Endothelial cell of umbilical vein (primary cell): Measurements from ENCODE around the gene LAMA5. TPM values are rescaled to one million over a fixed set of nuclear protein-coding genes. Genes with fewer than 3 reads are reported as not detected.
A peak's percentile ranks its signal among the peaks of the same experiment; 100 is the strongest.

Source experiments
- BruUV-seq: library from RNA; stranded (reverse); fragments of 400-500 nt; replicated peaks from 2 replicates; lab custom pipeline; 2021; lab: Mats Ljungman, UMichigan
- CTCF ChIA-PET: fragments of 300-600, 350-600 bp; sonication (Branson Sonifier 250); formaldehyde crosslinking; loops from one replicate; lab custom pipeline; 2021; ENCODE audit warnings: antibody characterized with exemption, inconsistent platforms; lab: Charles Lee
- POLR2A ChIA-PET: fragments of 300-600, 350-600 bp; sonication (Branson Sonifier 250); formaldehyde crosslinking; loops from one replicate; lab custom pipeline; 2021; ENCODE audit warnings: antibody characterized with exemption, inconsistent platforms; lab: Charles Lee
- DNase-seq: peaks from one replicate; pipeline ENCODE4 v3.0.0-alpha.2; 2011; ENCODE audit warnings: low read depth, low spot score
- FAIRE-seq: peaks from 2 replicates; lab custom pipeline; 2011; peaks lifted over from hg19 to GRCh38; lab: Jason Lieb, UNC
- H2AFZ ChIP-seq: 2 replicates; pipeline ENCODE4 v1.6.0; 2012; ENCODE audit warnings: low read depth, low read length, control low read depth, inconsistent platforms
- H3K27ac ChIP-seq: 2 replicates; pipeline ENCODE4 v1.5.1; 2011; ENCODE audit warnings: low read depth, mild to moderate bottlenecking, control low read depth, low read length, moderate library complexity; ENCODE audit not compliant: insufficient read depth
- H3K27me3 ChIP-seq, 2 experiments: 2 replicates each; pipeline versions ENCODE4 v1.6.0 to v1.6.1; 2011; ENCODE audit warnings: low read length in 2 of 2, mixed read lengths in 1 of 2; ENCODE audit not compliant: control insufficient read depth in 2 of 2, insufficient read depth in 2 of 2
- H3K36me3 ChIP-seq, 2 experiments: 2 replicates in 1 of 2; 3 replicates in 1 of 2; pipeline ENCODE4 v1.5.1; 2011; ENCODE audit warnings: low read length in 2 of 2, mild to moderate bottlenecking in 1 of 2, moderate library complexity in 1 of 2; ENCODE audit not compliant: control insufficient read depth in 2 of 2, insufficient read depth in 2 of 2; ENCODE audit errors: extremely low read depth in 1 of 2
- H3K4me1 ChIP-seq: 3 replicates; pipeline ENCODE4 v1.5.1; 2011; ENCODE audit warnings: mild to moderate bottlenecking, low read length; ENCODE audit not compliant: control insufficient read depth, insufficient read depth; ENCODE audit errors: extremely low read depth
- H3K4me2 ChIP-seq: 2 replicates; pipeline ENCODE4 v1.6.1; 2011; ENCODE audit warnings: low read length, control low read depth, mixed read lengths; ENCODE audit not compliant: insufficient read depth
- H3K4me3 ChIP-seq, 3 experiments: fragments of 200-600 bp in 1 of 3; sonication (generic), shearing (Covaris generic) in 1 of 3; replicated peaks in 1 of 3; 2 replicates each; pipeline ENCODE4 v1.5.1; 2011 to 2016; ENCODE audit warnings: control low read depth in 3 of 3, low read length in 3 of 3, mild to moderate bottlenecking in 2 of 3, inconsistent platforms in 1 of 3, low read depth in 1 of 3, moderate library complexity in 1 of 3; ENCODE audit not compliant: insufficient read depth in 1 of 3
- H3K79me2 ChIP-seq: 2 replicates; pipeline ENCODE4 v1.6.0; 2012; ENCODE audit warnings: low read length, inconsistent platforms; ENCODE audit not compliant: control insufficient read depth, insufficient read depth
- H3K9ac ChIP-seq: replicated peaks from 2 replicates; pipeline ENCODE3; 2011; ENCODE audit warnings: low read length, control low read depth; ENCODE audit not compliant: insufficient read depth; ENCODE audit errors: extremely low read depth
- H3K9me1 ChIP-seq: replicated peaks from 3 replicates; pipeline ENCODE4 v1.6.0; 2011; ENCODE audit warnings: mild to moderate bottlenecking, low read length; ENCODE audit not compliant: control insufficient read depth, insufficient read depth; ENCODE audit errors: extremely low read depth
- H3K9me3 ChIP-seq: replicated peaks from 2 replicates; pipeline ENCODE4 v1.5.1; 2012; ENCODE audit warnings: low read length, inconsistent platforms; ENCODE audit not compliant: control insufficient read depth, insufficient read depth
- H4K20me1 ChIP-seq: replicated peaks from 2 replicates; pipeline ENCODE3; 2011; ENCODE audit warnings: mild to moderate bottlenecking, low read length; ENCODE audit not compliant: control insufficient read depth, insufficient read depth; ENCODE audit errors: extremely low read depth
- CTCF ChIP-seq, 2 donors: IDR thresholded peaks; 1 replicate in 1 of 2; 2 replicates in 1 of 2; pipeline ENCODE4 v1.5.1; 2011; ENCODE audit warnings: low read length in 2 of 2, mild to moderate bottlenecking in 2 of 2, moderate library complexity in 2 of 2, control low read depth in 1 of 2, inconsistent platforms in 1 of 2, low read depth in 1 of 2; ENCODE audit not compliant: insufficient read depth in 1 of 2; ENCODE audit errors: extremely low read depth in 1 of 2
- EZH2 ChIP-seq: IDR thresholded peaks from 2 replicates; pipeline ENCODE4 v1.6.1; 2012; ENCODE audit warnings: borderline replicate concordance, low read depth, mild to moderate bottlenecking, moderate library complexity, low read length, inconsistent platforms; ENCODE audit not compliant: severe bottlenecking
- FOS ChIP-seq: IDR thresholded peaks from 2 replicates; pipeline ENCODE4 v1.6.1; 2011; ENCODE audit warnings: mild to moderate bottlenecking, low read length, moderate library complexity, borderline replicate concordance; ENCODE audit not compliant: insufficient read depth
- GATA2 ChIP-seq: IDR thresholded peaks from 2 replicates; pipeline ENCODE4 v1.7.0; 2011; ENCODE audit warnings: low read depth, mild to moderate bottlenecking, moderate library complexity, mixed read lengths, low read length; ENCODE audit not compliant: insufficient read length, insufficient read depth
- MYC ChIP-seq: IDR thresholded peaks from one replicate; pipeline ENCODE4 v1.6.1; 2011; ENCODE audit warnings: mild to moderate bottlenecking, low read depth, low read length
- POLR2AphosphoS5 ChIP-seq: IDR thresholded peaks from 2 replicates; pipeline ENCODE4 v1.6.1; 2012; ENCODE audit warnings: low read depth, mild to moderate bottlenecking, control low read depth, low read length, moderate library complexity; ENCODE audit not compliant: insufficient read depth
- dilution Hi-C: fragments of 300-500 bp; cut with MboI; formaldehyde crosslinking; loops from one replicate; pipeline ENCODE4 v1.15.0; 2019; ENCODE audit warnings: low sequenced_read_pairs; ENCODE audit not compliant: extremely low pct_ligation_motif_present
- intact Hi-C: fragments of 100-400 bp; cut with micrococcal nuclease; formaldehyde crosslinking; loops from one replicate; pipeline ENCODE4 v1.10.0; 2022
- polyA plus RNA-seq, 4 experiments: library from polyadenylated mRNA; depleted of rRNA in 3 of 4; stranded (reverse) in 3 of 4; unstranded in 1 of 4; fragments of >200 nt; gene quantifications; 2 replicates each; pipeline versions ENCODE4 v1.2.1 to v1.2.3, GENCODE V29; 2011 to 2012; ENCODE audit warnings: missing spikeins in 1 of 4
- total RNA-seq: library from RNA; stranded (reverse); gene quantifications from 2 replicates; pipeline ENCODE4 v1.2.3, GENCODE V29; 2021

The LAMA5 gene
- total and polyA plus RNA-seq, 2 donors (not counting 3 experiments of a cell fraction or from before 2014, with no cell fraction given): 24.0 to 145 TPM

GRCh38 chr20:62368392-62368975 lies 1.4 kb upstream of the LAMA5 start:
- Histone ChIP-seq H3K9me1 (no peaks in the 10 kb centered on the region), H3K27ac (no peak overlapping the region), H2AFZ (peak overlapping the region; percentile 10), H4K20me1 (no peaks in the 10 kb centered on the region), H3K9me3 (no peaks in the 10 kb centered on the region), H3K36me3 (no peaks in the 10 kb centered on the region), H3K4me2 (peak overlapping the region; percentile 2), H3K27me3 (no peaks in the 10 kb centered on the region), H3K79me2 (peaks cover 33% of the 10 kb centered on the region), H3K4me1 (peaks cover 40% of the 10 kb centered on the region), H3K4me3 (no peak overlapping the region), H3K9ac (no peak overlapping the region)
- no TSS peak for BruUV-seq
- ChIA-PET CTCF (interaction anchor here (0.7 to 9.9 kb wide), 9 partner anchors 10 to 66 kb away, joined by 3 to 179 read pairs (median 8); partner anchors contain the start of genes ADRM1 and RPS21), POLR2A (interaction anchor here (1.0 kb wide), 1 partner anchor 18 kb away, joined by 6 read pairs; the partner anchor contains the start of gene RPS21)
- TF ChIP-seq POLR2AphosphoS5 (no peak), EZH2 (no peak), MYC (no peak), FOS (no peak), GATA2 (no peak), CTCF (IDR thresholded peaks at IDR 0.05; ENCODE audit: extremely low read depth in 1 of 2, insufficient read depth in 1 of 2, low read depth in 1 of 2, low read length in 2 of 2) (no peak)
- intact Hi-C loops (no loop called here), dilution Hi-C loops (no loop called here)
- DNase-seq (no peak), FAIRE-seq (no peak)
